ENCODE data around the gene SLCO3A1. TPM values are rescaled to one million over a fixed set of nuclear protein-coding genes. Genes with fewer than 3 reads are reported as not detected.

SLCO3A1 gene
- total RNA-seq, 1 donor from 2014 or later, result 7.7 TPM

- H3K9me3 Mint-ChIP-seq (ENCODE audit: low read depth), result no peaks in the 10 kb centered on the region
- DNase-seq (ENCODE audit: low spot score, unreplicated experiment), result no peak
- TF ChIP-seq, protein P1, sequence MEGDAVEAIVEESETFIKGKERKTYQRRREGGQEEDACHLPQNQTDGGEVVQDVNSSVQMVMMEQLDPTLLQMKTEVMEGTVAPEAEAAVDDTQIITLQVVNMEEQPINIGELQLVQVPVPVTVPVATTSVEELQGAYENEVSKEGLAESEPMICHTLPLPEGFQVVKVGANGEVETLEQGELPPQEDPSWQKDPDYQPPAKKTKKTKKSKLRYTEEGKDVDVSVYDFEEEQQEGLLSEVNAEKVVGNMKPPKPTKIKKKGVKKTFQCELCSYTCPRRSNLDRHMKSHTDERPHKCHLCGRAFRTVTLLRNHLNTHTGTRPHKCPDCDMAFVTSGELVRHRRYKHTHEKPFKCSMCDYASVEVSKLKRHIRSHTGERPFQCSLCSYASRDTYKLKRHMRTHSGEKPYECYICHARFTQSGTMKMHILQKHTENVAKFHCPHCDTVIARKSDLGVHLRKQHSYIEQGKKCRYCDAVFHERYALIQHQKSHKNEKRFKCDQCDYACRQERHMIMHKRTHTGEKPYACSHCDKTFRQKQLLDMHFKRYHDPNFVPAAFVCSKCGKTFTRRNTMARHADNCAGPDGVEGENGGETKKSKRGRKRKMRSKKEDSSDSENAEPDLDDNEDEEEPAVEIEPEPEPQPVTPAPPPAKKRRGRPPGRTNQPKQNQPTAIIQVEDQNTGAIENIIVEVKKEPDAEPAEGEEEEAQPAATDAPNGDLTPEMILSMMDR (IDR thresholded peaks at IDR 0.05; ENCODE audit: unreplicated experiment), result no peak
- no peaks in the 10 kb centered on the region for H3K36me3 Mint-ChIP-seq (ENCODE audit: insufficient read depth)
- H3K27ac Mint-ChIP-seq, result no peak overlapping the region
- no peak overlapping the region for H3K4me3 Mint-ChIP-seq (ENCODE audit: low read depth)
- peaks cover 3% of the 10 kb centered on the region for H3K27me3 Mint-ChIP-seq
- peaks cover 12% of the 10 kb centered on the region for H3K4me1 Mint-ChIP-seq (ENCODE audit: low read depth)
These were observed 275.3 kb downstream of the SLCO3A1 start for GRCh38 chr15:92128788-92129187.

DNA sequence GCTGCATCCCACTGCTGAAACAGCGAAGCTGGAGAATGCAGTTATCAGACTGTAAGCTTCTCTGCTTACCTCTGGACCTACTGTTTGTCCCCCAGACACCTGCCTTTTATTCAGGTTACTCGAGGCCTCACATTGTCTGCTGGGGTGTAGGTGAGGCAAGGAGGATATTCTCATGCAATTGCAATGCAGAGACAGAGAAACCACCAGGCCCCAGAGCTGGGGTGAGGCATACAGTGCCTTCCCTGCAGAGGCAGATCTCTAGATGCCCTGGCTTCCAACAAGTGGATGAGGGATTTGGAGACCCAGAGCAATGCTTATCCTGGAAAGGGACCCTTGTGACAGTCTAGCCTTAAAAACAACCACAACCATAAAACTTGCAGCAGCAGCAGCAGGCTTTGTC is 276.7 kb downstream of the SLCO3A1 start:
- Mint-ChIP-seq H3K4me1 (ENCODE audit: low read depth) (peaks cover 2% of the 10 kb centered on the region), H3K9me3 (ENCODE audit: low read depth) (no peaks in the 10 kb centered on the region), H3K27ac (no peak overlapping the region), H3K27me3 (peaks cover 3% of the 10 kb centered on the region), H3K36me3 (ENCODE audit: insufficient read depth) (no peaks in the 10 kb centered on the region), H3K4me3 (ENCODE audit: low read depth) (no peak overlapping the region)
- TF ChIP-seq, protein P1 (IDR thresholded peaks at IDR 0.05; ENCODE audit: unreplicated experiment), result no peak
- DNase-seq (ENCODE audit: low spot score, unreplicated experiment), result no peak

DNA sequence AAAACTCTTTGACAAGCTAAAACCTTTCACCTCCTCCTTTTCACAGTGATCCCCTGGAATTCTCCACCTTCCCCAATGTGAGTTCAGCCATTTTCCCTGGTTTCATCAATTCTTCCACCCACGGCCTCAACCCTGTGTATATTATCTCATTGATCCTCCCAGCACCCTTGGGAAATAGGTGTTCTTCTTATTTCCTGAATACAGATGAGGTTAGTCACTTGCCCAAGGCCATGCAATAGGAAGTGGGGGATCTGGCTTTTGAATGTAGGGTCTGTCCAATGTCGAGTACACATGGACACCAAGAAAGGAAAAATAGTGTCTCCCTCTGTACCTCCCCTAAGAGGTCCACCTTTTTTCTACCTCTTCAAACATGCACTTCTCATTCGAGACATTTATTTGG is 277.4 kb downstream of the SLCO3A1 start:
- Mint-ChIP-seq H3K27me3 (peaks cover 3% of the 10 kb centered on the region), H3K4me1 (ENCODE audit: low read depth) (no peaks in the 10 kb centered on the region), H3K27ac (no peak overlapping the region), H3K36me3 (ENCODE audit: insufficient read depth) (no peaks in the 10 kb centered on the region), H3K4me3 (ENCODE audit: low read depth) (no peak overlapping the region), H3K9me3 (ENCODE audit: low read depth) (no peaks in the 10 kb centered on the region)
- no peak for DNase-seq (ENCODE audit: low spot score, unreplicated experiment)
- TF ChIP-seq, protein P1 (IDR thresholded peaks at IDR 0.05; ENCODE audit: unreplicated experiment), result no peak

- TF ChIP-seq, protein P1 (IDR thresholded peaks at IDR 0.05; ENCODE audit: unreplicated experiment), result no peak
- H3K27me3 Mint-ChIP-seq, result no peaks in the 10 kb centered on the region
- peaks cover 3% of the 10 kb centered on the region for H3K9me3 Mint-ChIP-seq (ENCODE audit: low read depth)
- peaks cover 1% of the 10 kb centered on the region for H3K36me3 Mint-ChIP-seq (ENCODE audit: insufficient read depth)
- DNase-seq (ENCODE audit: low spot score, unreplicated experiment), result no peak
- no peak overlapping the region for H3K27ac Mint-ChIP-seq
- H3K4me1 Mint-ChIP-seq (ENCODE audit: low read depth), result no peaks in the 10 kb centered on the region
- H3K4me3 Mint-ChIP-seq (ENCODE audit: low read depth), result no peak overlapping the region
These were observed 279.7 kb downstream of the SLCO3A1 start for GRCh38 chr15:92132982-92133755.

GRCh38 chr15:92140796-92141195 is 287.3 kb downstream of the SLCO3A1 start:
- no peak overlapping the region for H3K4me3 Mint-ChIP-seq (ENCODE audit: low read depth)
- no peak overlapping the region for H3K27ac Mint-ChIP-seq
- DNase-seq (ENCODE audit: low spot score, unreplicated experiment), result no peak
- H3K27me3 Mint-ChIP-seq, result peaks cover 8% of the 10 kb centered on the region
- peaks cover 3% of the 10 kb centered on the region for H3K9me3 Mint-ChIP-seq (ENCODE audit: low read depth)
- no peaks in the 10 kb centered on the region for H3K4me1 Mint-ChIP-seq (ENCODE audit: low read depth)
- H3K36me3 Mint-ChIP-seq (ENCODE audit: insufficient read depth), result peaks cover 1% of the 10 kb centered on the region
- TF ChIP-seq, protein P1 (IDR thresholded peaks at IDR 0.05; ENCODE audit: unreplicated experiment), result no peak

Measured in progenitor cell of endocrine pancreas (in vitro differentiated cells).